Central memory CD4-positive, alpha-beta T cell (primary cell): ENCODE measurements around the gene EN2.

Experiments used
- DNase-seq: peaks from one replicate; pipeline ENCODE4 v3.0.0; 2022
- total RNA-seq, 3 experiments: gene quantifications; one replicate each; lab custom pipeline; 2026; lab: John Stamatoyannopoulos, UW

Gene EN2
- total RNA-seq = 0 to 0.14 (median 0) reads per million in 3 experiments

DNA sequence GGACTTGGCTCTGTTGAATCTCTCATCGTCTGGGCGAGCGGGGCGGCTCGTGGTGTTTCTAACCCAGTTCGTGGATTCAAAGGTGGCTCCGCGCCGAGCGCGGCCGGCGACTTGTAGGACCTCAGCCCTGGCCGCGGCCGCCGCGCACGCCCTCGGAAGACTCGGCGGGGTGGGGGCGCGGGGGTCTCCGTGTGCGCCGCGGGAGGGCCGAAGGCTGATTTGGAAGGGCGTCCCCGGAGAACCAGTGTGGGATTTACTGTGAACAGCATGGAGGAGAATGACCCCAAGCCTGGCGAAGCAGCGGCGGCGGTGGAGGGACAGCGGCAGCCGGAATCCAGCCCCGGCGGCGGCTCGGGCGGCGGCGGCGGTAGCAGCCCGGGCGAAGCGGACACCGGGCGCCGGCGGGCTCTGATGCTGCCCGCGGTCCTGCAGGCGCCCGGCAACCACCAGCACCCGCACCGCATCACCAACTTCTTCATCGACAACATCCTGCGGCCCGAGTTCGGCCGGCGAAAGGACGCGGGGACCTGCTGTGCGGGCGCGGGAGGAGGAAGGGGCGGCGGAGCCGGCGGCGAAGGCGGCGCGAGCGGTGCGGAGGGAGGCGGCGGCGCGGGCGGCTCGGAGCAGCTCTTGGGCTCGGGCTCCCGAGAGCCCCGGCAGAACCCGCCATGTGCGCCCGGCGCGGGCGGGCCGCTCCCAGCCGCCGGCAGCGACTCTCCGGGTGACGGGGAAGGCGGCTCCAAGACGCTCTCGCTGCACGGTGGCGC lies at the start of gene EN2:
Gene EN2 (plus strand): TSS at position 19 of the 767 bp plus-strand sequence. CDS start 249 bp downstream, at position 268.
- no peak for DNase-seq

DNA sequence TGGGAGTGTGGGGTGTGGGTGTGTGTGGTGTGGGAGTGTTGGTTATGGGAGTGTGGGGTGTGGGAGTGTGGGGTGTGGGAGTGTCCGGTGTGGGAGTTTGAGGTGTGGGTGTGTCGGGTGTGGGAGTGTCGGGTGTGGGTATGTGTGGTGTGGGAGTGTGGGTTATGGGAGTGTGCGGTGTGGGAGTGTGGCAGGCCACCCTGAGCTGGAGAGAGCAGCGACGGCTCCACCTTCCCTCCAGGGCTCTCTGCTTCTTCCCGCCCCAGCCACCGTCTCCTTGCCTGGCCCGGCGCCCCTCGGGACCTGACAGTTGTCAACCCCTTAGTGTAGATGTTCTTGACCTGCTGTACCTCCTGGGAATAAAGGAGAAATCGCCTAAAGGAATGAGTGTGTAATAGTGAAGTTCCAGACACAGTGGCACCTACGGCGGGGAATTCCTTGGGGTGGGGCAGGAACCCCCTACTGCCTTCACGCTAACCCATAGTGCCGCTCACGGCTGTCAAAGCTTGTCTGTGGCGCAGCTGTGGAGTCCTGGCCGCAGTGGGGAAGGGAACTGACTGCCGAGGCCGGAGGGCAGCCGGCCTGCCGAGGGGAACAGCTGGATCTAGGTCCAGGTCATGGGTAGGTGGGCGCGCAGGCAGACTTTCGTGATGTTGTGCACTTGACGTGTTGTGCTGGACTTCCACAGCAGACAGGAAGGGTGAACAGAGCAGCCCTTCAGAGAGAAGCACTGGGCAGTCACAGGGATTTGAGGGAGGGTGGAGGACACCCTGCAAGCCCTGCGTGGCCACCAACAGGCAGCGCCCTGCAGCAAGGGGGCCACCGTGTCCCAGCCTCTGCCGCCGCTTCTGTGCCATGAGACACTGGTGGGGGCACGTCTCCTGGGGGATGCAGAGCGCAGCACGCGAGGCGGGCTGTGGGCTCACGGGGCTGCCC lies 49.0 kb upstream of the EN2 start:
- no peak for DNase-seq

GRCh38 chr7:155409980-155410379 lies 47.9 kb upstream of the EN2 start:
- DNase-seq = no peak

DNA sequence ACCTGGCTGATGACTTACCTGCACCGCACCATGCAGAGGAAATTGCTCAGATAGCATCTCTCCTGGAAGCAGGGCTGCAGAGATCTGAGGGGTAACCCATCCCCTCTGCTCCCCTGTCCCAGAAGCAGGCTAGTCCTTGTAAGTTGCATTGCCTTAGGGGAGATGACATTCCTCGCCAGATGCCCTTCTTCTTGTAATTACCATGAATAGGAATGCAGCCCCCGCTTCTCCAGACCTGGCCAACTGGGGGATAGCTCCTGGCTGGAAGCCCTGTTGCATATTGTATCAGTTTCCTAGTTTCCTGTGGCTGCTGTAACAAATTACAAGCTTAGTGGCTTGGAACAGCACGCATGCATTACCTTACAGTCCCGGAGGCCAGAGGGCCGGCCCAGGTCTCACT lies 47.5 kb upstream of the EN2 start:
- DNase-seq = no peak

DNA sequence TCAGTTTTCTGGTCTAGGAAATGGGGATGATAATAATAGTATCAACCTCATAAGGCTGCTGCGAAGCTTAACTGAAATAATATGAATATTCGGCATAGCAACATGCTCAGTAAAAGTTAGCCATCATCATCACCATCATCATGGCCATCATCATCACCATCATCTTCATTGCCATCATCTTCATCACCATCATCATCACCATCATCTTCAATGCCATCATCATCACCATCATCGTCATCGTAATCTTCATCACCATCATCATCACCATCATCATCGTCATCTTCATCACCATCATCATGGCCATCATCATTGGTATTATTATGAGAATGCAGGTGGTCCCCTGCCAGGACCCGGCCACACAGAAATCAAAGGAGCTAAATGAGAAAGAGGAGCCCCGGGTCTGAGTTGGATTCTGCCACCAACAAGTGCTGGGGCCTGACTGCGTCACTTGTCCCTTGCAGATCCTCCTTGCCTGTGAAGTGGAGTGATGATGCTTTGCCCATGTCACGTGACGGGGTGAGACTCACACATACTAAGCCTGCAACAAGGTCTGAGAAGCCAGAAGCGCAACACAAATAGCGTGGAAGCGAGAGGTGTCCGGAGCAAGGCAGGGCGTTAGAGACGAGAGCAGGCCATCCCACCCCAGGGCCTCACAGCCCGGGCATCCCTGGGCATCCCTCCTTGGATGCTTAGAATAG lies 46.1 kb upstream of the EN2 start:
- DNase-seq = no peak

DNA sequence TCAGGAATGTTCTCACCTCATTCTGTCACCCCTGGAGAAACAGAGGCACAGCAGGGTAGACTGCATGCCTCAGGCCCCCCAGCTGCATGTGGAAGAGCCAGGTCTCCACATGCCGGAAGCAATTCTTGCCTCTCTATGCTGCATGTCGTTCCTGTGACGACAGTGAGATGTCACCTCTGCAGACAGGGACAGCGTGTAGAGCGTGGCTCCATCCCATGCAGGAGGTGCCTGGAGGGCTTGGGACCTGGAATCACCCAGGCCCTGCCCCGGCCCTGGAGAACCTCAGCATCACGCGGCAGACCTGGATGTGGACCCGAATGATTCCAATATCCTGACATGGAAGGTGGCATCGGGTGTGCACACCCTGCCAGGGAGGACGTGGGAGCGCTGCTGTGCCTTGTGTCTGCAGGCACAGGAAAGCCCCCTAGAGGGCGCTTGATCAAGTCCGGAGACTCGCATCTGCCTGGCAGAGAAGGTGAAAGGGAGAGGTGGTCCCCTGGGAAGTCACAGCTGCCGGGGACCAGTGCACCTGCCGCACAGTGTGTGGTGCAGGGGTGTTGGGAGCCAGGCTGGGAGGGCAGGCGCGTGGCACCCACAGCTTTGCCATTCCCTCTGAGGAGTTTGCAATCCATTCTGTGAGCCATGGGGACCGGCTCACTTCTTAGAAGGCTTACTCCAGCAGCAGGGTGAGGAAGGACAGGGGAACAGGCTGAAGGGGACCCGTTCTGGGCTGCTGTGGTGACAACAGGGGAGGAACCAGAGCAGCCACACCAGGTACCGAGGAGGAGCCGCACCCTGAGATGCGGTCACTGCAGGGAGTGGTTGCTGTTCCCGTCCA lies 45.3 kb upstream of the EN2 start:
- DNase-seq = no peak

GRCh38 chr7:155414547-155415492 lies 43.1 kb upstream of the EN2 start:
- no peak for DNase-seq

GRCh38 chr7:155416646-155417380 lies 41.1 kb upstream of the EN2 start:
- DNase-seq = no peak

DNA sequence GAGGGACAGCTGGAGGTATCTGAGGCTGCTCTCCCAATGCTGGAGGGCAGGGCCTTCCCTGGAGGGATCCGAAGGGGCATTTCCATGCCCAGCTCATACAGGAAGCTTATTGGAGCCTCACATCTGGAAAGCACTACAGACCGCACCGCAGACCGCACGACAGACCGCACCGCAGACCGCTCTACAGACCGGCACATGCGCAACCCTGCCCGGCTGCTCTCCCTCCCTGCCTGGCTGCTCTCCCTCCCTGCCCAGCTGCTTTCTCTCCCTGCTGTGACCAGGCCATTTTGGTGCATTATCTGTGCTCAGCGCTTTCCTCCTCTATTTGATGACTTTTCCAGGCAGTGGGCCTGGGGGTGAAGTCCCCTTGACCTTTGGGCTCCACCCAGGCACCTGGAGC lies 39.6 kb upstream of the EN2 start:
- DNase-seq = no peak

GRCh38 chr7:155418941-155419755 lies 38.8 kb upstream of the EN2 start:
- DNase-seq = no peak

DNA sequence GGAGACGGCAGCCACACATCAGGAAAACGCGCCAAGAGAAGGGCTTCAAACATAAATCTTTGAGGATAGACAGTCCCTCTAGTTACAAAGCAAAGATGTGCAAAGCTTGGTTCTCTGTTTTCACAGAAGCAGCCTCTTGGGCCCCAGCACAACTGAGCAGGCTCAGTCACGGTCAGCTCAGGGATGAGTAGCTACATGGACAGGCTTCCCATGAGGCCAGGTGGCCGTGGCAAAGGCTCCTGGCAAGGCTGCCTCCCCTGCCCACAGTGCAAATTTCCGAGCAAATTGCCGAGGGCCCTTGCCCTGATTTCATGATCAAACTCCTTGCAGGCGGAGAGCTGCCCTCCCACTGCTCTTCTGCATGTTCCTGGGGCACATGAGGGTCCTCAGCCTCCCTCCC lies 37.8 kb upstream of the EN2 start:
- DNase-seq = no peak

GRCh38 chr7:155422151-155422550 lies 35.8 kb upstream of the EN2 start:
- DNase-seq = no peak

DNA sequence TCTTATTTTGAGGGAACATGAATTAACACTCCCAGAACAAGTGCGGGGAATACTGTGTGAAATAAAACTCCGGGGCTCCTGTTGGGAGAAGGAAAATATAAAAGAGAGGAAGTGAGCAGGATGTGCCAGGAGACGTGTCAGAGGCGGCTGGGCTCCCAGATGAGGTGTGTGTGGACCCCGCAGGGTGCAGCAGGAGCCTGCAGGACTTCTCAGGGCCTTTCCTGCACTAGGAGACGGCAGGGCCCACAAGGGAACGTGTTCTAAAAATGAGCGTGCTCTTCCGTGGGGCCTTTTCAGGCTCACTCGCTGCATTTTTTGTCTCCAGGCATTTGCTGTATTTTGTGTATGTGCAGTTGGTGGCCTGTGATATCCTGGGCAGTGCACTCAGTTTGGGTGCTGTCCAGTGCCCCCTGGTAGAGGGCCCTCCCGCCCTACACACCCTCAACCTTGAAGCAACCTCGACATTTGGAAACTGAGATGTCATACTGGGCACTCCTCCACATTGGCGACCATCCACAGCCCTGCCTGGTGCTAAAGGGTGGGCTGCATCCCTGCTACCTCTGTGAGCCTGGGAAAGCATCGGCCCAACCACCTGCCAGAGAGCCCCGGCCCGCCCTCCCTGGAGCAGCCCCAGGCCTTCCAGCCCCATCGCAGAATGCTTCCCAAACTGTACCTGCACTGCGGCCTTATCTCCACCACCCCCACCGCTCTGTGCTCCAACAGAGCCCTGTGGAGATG lies 35.2 kb upstream of the EN2 start:
- DNase-seq = no peak

DNA sequence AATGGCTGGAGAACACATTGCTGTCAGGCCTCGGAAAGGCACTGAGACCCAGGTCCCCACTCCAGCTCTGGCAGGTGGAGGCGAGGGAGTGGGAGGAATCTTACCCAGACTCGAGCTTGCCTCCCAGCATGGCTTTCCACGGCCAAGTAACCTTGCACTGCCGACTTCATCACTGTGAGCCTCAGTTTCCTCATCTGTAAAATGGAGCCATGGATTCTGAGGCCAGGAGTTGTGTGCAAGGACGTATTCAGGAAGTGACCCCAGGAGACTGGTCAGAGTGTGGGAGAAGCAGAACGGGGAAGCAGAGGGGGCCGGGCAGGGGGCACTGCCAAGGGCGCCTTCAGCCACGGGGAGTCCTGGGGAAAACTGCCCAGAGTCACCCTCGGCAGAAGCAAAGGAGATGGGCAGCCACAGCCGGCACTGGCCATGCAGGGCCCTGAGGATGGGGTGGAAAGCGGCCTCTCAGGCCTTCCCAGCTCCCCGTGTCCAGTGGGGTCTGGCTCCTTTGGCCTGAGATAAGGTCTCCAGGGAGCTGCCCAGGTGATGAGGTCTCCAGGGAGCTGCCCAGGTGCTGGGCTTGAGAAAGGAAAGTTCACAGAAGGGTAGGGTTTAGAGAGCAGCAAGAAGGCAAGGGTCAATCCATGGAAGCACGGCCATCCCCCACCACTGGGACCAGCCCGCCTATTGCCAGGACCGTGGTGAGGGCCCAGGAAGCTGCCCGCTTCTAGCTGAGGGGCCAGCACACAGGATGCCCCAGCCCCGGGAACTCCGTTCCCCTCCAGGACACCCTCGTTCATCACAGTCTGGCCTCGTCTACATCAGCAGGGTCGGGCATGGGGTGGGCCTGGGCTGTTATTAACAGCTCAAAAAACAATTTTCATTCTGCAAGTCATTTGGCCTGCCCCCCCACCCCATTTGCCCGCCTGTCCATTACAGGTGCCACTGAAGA lies 34.3 kb upstream of the EN2 start:
- no peak for DNase-seq

DNA sequence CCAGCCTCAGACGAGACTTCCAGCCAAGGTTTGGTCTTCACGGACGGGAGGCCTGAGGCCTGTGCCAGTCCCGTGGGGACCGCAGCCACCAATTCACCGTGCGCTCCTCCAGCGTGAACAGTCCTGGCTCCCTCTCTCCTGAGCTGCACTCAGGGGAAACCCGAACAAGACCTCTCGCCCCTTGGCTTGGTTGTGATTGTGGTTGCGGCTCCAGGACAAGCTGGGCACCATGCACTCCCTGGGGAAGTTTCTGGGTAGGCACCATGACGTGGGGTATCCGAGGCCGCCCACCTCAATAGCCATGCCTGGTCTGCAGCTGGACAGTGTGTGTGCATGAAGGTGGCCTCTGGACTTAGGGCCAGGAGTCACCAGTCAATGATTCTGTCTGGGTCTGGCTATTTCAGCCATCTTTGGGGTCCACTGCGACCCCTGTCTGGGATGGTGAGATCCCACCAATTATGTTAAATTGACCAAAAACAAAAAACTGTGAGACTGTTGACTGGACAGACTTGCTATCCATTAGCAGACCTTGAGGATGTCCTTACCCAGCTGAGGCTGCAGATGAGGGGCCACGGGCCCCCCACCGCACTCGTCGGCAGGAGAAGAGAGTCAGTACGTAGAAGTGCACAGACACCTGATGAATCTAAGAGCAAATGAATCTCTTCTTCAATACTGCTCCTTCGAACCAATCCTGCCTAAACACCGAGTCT lies 33.5 kb upstream of the EN2 start:
- DNase-seq = no peak

GRCh38 chr7:155425011-155425340 lies 33.0 kb upstream of the EN2 start:
- DNase-seq = no peak

- DNase-seq = no peak
These were observed 32.0 kb upstream of the EN2 start for GRCh38 chr7:155425887-155426286.
